GM12878 (cell line): ENCODE data around the gene AARSD1. TPM values are rescaled to one million over a fixed set of nuclear protein-coding genes. Genes with fewer than 3 reads are reported as not detected.
A peak's percentile ranks its signal among the peaks of the same experiment; 100 is the strongest.
"Not testable (repeated sequence)": the region's sequence is repeated elsewhere in the genome, so short reads cannot be mapped to it uniquely, and the experiment has no call there.

Source experiments
- ATAC-seq: fragments of 200-7000 bp; cut with Tn5 transposase; 3 replicates; pipeline ENCODE4 v1.9.1; 2020; ENCODE audit warnings: mild to moderate bottlenecking, moderate library complexity
- BruUV-seq: library from RNA; stranded (reverse); fragments of 400-500 nt; replicated peaks from 2 replicates; lab custom pipeline; 2021; lab: Mats Ljungman, UMichigan
- CTCF ChIA-PET: fragments of 300-600 bp; sonication (Branson Sonifier 250); formaldehyde crosslinking; extraction: SDS; loops from one replicate; lab custom pipeline; 2021; ENCODE audit warnings: inconsistent platforms; lab: Yijun Ruan, JAX
- POLR2A ChIA-PET: fragments of 350-600 bp; formaldehyde crosslinking; extraction: SDS; loops from one replicate; lab custom pipeline; 2021; ENCODE audit warnings: inconsistent platforms; lab: Charles Lee
- RAD21 ChIA-PET: fragments of 300-600 bp; sonication (Branson Sonifier 250); formaldehyde crosslinking; loops from one replicate; lab custom pipeline; 2023; ENCODE audit warnings: antibody characterized with exemption; ENCODE audit not compliant: unreplicated experiment; lab: Charles Lee
- SMC1A ChIA-PET: fragments of 300-600 bp; sonication (Branson Sonifier 250); formaldehyde crosslinking; loops from one replicate; lab custom pipeline; 2023; ENCODE audit not compliant: unreplicated experiment, uncharacterized antibody; lab: Charles Lee
- DNase-seq: peaks from one replicate; pipeline ENCODE4 v3.0.0-alpha.2; 2011; ENCODE audit warnings: low read depth, low spot score
- FAIRE-seq: peaks from 3 replicates; lab custom pipeline; 2011; peaks lifted over from hg19 to GRCh38; lab: Jason Lieb, UNC
- H2AFZ ChIP-seq: 2 replicates; pipeline ENCODE4 v1.6.0; 2011; ENCODE audit warnings: low read depth, low read length, control low read depth; ENCODE audit not compliant: control insufficient read depth
- H3K27ac ChIP-seq: 2 replicates; pipeline ENCODE4 v1.5.1; 2011; ENCODE audit warnings: control low read depth; ENCODE audit not compliant: control insufficient read depth, insufficient read depth
- H3K27me3 ChIP-seq, 2 experiments: replicated peaks in 1 of 2; 2 replicates each; pipeline versions ENCODE4 v1.6.0 to v1.6.1; 2011; ENCODE audit warnings: low read length in 1 of 2; ENCODE audit not compliant: control insufficient read depth in 2 of 2, insufficient read depth in 2 of 2
- H3K36me3 ChIP-seq, 2 experiments: 2 replicates each; pipeline ENCODE4 v1.5.1; 2011; ENCODE audit warnings: low read length in 1 of 2; ENCODE audit not compliant: control insufficient read depth in 2 of 2, insufficient read depth in 2 of 2
- H3K4me1 ChIP-seq: 2 replicates; pipeline ENCODE4 v1.6.1; 2011; ENCODE audit warnings: mild to moderate bottlenecking, low read length, moderate library complexity, mixed read lengths; ENCODE audit not compliant: control insufficient read depth, insufficient read depth
- H3K4me2 ChIP-seq: 2 replicates; pipeline ENCODE4 v1.6.0; 2011; ENCODE audit warnings: control low read depth; ENCODE audit not compliant: control insufficient read depth, insufficient read depth
- H3K4me3 ChIP-seq: fragments of 200-600 bp; sonication (generic); 2 replicates; pipeline ENCODE4 v1.5.1; 2016
- H3K79me2 ChIP-seq: 2 replicates; pipeline ENCODE4 v1.6.0; 2011; ENCODE audit warnings: low read length; ENCODE audit not compliant: control insufficient read depth, insufficient read depth
- H3K9ac ChIP-seq: 2 replicates; pipeline ENCODE4 v1.8.0; 2011; ENCODE audit warnings: low read length, control low read depth, mixed read lengths; ENCODE audit not compliant: control insufficient read depth, insufficient read depth
- H3K9me3 ChIP-seq: replicated peaks from 3 replicates; pipeline ENCODE4 v1.5.1; 2011; ENCODE audit warnings: mild to moderate bottlenecking, low read length; ENCODE audit not compliant: control insufficient read depth, insufficient read depth
- H4K20me1 ChIP-seq: 2 replicates; pipeline ENCODE4 v1.6.0; 2011; ENCODE audit not compliant: control insufficient read depth, insufficient read depth
- FOXM1 ChIP-seq: IDR thresholded peaks from 2 replicates; pipeline ENCODE4 v1.6.1; 2012; ENCODE audit warnings: low read depth, mild to moderate bottlenecking, inconsistent platforms, low read length, moderate library complexity
- IKZF1 ChIP-seq: fragments of 450-650 bp; conservative IDR thresholded peaks from 2 replicates; pipeline ENCODE4 v1.6.1; 2017; ENCODE audit warnings: antibody characterized with exemption, mild to moderate bottlenecking
- IKZF2 ChIP-seq, 2 experiments: fragments of 450-650 bp; IDR thresholded peaks; 2 replicates each; pipeline ENCODE4 v1.6.1; 2017; ENCODE audit warnings: mild to moderate bottlenecking in 2 of 2, moderate library complexity in 2 of 2
- JUNB ChIP-seq: IDR thresholded peaks from 2 replicates; pipeline ENCODE4 v1.6.1; 2016; ENCODE audit warnings: antibody characterized with exemption, mild to moderate bottlenecking
- TCF12 ChIP-seq: IDR thresholded peaks from 2 replicates; pipeline ENCODE4 v1.6.1; 2011; ENCODE audit warnings: low read depth, mild to moderate bottlenecking, low read length
- TCF3 ChIP-seq: IDR thresholded peaks from 2 replicates; pipeline ENCODE4 v1.6.1; 2012; ENCODE audit warnings: low read depth, mild to moderate bottlenecking, low read length, borderline replicate concordance; ENCODE audit not compliant: insufficient read depth
- ZSCAN29 ChIP-seq: fragments of 450-650 bp; IDR thresholded peaks from 2 replicates; pipeline ENCODE4 v1.6.1; 2017; ENCODE audit warnings: mild to moderate bottlenecking, moderate library complexity
- WGBS: methylation state at CpG from one replicate; pipeline ENCODE4 v1.1.6; 2016; ENCODE audit warnings: low lambda C conversion rate; ENCODE audit not compliant: insufficient replicate concordance, insufficient coverage; ENCODE audit errors: missing lambda C conversion rate; 5-methylcytosine and 5-hydroxymethylcytosine counted together
- in situ Hi-C: fragments of 300-500 bp; cut with MboI; formaldehyde crosslinking; loops from 9 replicates; pipeline ENCODE4 v1.14.3; 2018; ENCODE audit warnings: mixed read lengths
- intact Hi-C: fragments of 100-400 bp; cut with micrococcal nuclease; formaldehyde crosslinking; loops from one replicate; pipeline ENCODE4 v1.14.2; 2022; ENCODE audit not compliant: unreplicated experiment
- polyA plus RNA-seq, 11 experiments: library from polyadenylated mRNA; depleted of rRNA in 4 of 11; unstranded in 6 of 11; stranded (reverse) in 5 of 11; fragments of >200 nt; fragmentation: Nextera tagmentation in 4 of 11; fragmentation: Illumina TruSeq in 1 of 11; extraction: Ambion mirVana in 4 of 11; extraction: Trizol in 1 of 11; gene quantifications; 1 replicate in 1 of 11; 2 replicates in 10 of 11; pipeline versions ENCODE4 v1.2.1 to v1.2.3, GENCODE V29; 2011 to 2016; ENCODE audit warnings: inconsistent platforms in 2 of 11, missing spikeins in 2 of 11, low read depth in 1 of 11
- total RNA-seq, 4 experiments: library from RNA; depleted of rRNA in 3 of 4; stranded (reverse); fragments of >200 nt in 3 of 4; fragmentation: Illumina TruSeq in 1 of 4; extraction: Trizol in 1 of 4; gene quantifications; 2 replicates each; pipeline versions ENCODE4 v1.2.1 to v1.2.3, GENCODE V29; 2013 to 2021
- TF ChIP-seq, protein P1 (sequence below): fragments of 450-650 bp; IDR thresholded peaks from 2 replicates; pipeline ENCODE4 v1.6.1; 2016; ENCODE audit warnings: mild to moderate bottlenecking
- TF ChIP-seq, protein P2 (sequence below): fragments of 450-650 bp; formaldehyde crosslinking; IDR thresholded peaks from 2 replicates; pipeline ENCODE4 v1.4.0; 2020; ENCODE audit warnings: mild to moderate bottlenecking, moderate library complexity

The AARSD1 gene
- total and polyA plus RNA-seq, 10 of the 15 experiments (the other 5 are each of a cell fraction or from before 2014, with no cell fraction given) = 32.2 to 86.2 (median 52.8) TPM

- TF ChIP-seq IKZF2 (IDR thresholded peaks at IDR 0.05) (peak; percentile 37 to 68; a peak in 2 of 4 replicates), JUNB (no peak), IKZF1 (peak; percentile 77; the same call in 1 of the 2 replicates), FOXM1 (no peak), TCF3 (no peak), ZSCAN29 (no peak), TCF12 (0 out of 2 replicates have a peak, but pooled peaks have one; percentile 22)
- TF ChIP-seq, protein P1, sequence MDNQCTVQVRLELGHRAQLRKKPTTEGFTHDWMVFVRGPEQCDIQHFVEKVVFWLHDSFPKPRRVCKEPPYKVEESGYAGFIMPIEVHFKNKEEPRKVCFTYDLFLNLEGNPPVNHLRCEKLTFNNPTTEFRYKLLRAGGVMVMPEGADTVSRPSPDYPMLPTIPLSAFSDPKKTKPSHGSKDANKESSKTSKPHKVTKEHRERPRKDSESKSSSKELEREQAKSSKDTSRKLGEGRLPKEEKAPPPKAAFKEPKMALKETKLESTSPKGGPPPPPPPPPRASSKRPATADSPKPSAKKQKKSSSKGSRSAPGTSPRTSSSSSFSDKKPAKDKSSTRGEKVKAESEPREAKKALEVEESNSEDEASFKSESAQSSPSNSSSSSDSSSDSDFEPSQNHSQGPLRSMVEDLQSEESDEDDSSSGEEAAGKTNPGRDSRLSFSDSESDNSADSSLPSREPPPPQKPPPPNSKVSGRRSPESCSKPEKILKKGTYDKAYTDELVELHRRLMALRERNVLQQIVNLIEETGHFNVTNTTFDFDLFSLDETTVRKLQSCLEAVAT = peak; percentile 84
- TF ChIP-seq, protein P2, sequence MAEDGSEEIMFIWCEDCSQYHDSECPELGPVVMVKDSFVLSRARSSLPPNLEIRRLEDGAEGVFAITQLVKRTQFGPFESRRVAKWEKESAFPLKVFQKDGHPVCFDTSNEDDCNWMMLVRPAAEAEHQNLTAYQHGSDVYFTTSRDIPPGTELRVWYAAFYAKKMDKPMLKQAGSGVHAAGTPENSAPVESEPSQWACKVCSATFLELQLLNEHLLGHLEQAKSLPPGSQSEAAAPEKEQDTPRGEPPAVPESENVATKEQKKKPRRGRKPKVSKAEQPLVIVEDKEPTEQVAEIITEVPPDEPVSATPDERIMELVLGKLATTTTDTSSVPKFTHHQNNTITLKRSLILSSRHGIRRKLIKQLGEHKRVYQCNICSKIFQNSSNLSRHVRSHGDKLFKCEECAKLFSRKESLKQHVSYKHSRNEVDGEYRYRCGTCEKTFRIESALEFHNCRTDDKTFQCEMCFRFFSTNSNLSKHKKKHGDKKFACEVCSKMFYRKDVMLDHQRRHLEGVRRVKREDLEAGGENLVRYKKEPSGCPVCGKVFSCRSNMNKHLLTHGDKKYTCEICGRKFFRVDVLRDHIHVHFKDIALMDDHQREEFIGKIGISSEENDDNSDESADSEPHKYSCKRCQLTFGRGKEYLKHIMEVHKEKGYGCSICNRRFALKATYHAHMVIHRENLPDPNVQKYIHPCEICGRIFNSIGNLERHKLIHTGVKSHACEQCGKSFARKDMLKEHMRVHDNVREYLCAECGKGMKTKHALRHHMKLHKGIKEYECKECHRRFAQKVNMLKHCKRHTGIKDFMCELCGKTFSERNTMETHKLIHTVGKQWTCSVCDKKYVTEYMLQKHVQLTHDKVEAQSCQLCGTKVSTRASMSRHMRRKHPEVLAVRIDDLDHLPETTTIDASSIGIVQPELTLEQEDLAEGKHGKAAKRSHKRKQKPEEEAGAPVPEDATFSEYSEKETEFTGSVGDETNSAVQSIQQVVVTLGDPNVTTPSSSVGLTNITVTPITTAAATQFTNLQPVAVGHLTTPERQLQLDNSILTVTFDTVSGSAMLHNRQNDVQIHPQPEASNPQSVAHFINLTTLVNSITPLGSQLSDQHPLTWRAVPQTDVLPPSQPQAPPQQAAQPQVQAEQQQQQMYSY (CRISPR knock-in tag) = no peak
These were observed 15.4 kb upstream of the AARSD1 start, which contains the start of gene PTGES3L (continued) for GRCh38 chr17:42979511-42980273.

DNA sequence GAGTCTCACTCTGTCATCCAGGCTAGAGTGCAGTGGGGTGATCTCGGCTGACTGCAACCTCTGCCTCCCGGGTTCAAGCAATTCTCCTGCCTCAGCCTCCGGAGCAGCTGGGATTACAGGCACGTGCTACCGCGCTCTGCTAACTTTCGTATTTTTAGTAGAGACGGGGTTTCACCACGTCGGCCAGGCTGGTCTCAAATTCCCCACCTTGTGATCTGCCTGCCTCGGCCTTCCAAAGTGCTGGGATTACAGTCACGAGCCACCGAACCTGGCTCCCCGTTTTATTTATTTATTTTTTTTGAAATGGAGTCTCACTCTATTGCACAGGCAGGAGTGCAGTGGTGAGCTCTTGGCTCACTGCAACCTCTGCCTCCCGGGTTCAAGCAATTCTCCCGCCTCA lies 11.4 kb upstream of the AARSD1 start:
- POLR2A ChIA-PET = interaction anchor here (0.8 to 1.2 kb wide), 2 partner anchors 10 to 12 kb away, joined by 3 read pairs; no protein-coding TSS in a partner anchor
- CTCF ChIA-PET = interaction anchor here (1.0 to 1.6 kb wide), 2 partner anchors 12 to 212 kb away, joined by 3 read pairs; no protein-coding TSS in a partner anchor
- in situ Hi-C loops = not testable (repeated sequence)

More for the DNA sequence above, 11.4 kb upstream of the AARSD1 start:
- H2AFZ ChIP-seq, H3K27me3 ChIP-seq, ATAC-seq, H3K4me2 ChIP-seq, RAD21 ChIA-PET, H3K27ac ChIP-seq, H3K9ac ChIP-seq, H3K9me3 ChIP-seq, H3K4me3 ChIP-seq, H4K20me1 ChIP-seq, BruUV-seq, intact Hi-C loops, H3K4me1 ChIP-seq, FAIRE-seq, DNase-seq, H3K36me3 ChIP-seq, H3K79me2 ChIP-seq: not testable (repeated sequence)
- 66% methylated on average over 16 of the region's 16 CpGs for WGBS
- SMC1A ChIA-PET = interaction anchor here (1.6 kb wide), 1 partner anchor 22 kb away, joined by 5 read pairs; the partner anchor contains the start of gene RPL27
